Neural cell (in vitro differentiated cells): ENCODE measurements around the gene HIBCH. TPM values are rescaled to one million over a fixed set of nuclear protein-coding genes. Genes with fewer than 3 reads are reported as not detected.
"Not testable (repeated sequence)": the region's sequence is repeated elsewhere in the genome, so short reads cannot be mapped to it uniquely, and the experiment has no call there.

Experiments
- H2AFZ ChIP-seq: fragments of 200-600, 300-800 bp; sonication (generic), shearing (Covaris generic); 2 replicates; pipeline ENCODE4 v1.6.0; 2014; ENCODE audit warnings: low read depth, mild to moderate bottlenecking, antibody characterized with exemption, low read length, moderate library complexity
- H3F3A ChIP-seq: fragments of 200-600 bp; shearing (Covaris generic); 2 replicates; pipeline ENCODE4 v1.6.1; 2016; ENCODE audit warnings: mild to moderate bottlenecking, moderate library complexity, mixed read lengths, antibody characterized with exemption, low read length; ENCODE audit not compliant: insufficient read depth, poor library complexity, severe bottlenecking
- H3K27ac ChIP-seq: fragments of 200-600, 300-800 bp; sonication (generic), shearing (Covaris generic); 2 replicates; pipeline ENCODE4 v1.5.1; 2014; ENCODE audit warnings: mild to moderate bottlenecking, low read length, moderate library complexity
- H3K27me3 ChIP-seq: fragments of 300-800, 200-600 bp; sonication (generic), shearing (Covaris generic); 2 replicates; pipeline ENCODE4 v1.6.0; 2014; ENCODE audit warnings: mild to moderate bottlenecking, low read depth, low read length, moderate library complexity; ENCODE audit not compliant: insufficient read depth
- H3K36me3 ChIP-seq: fragments of 300-800, 200-600 bp; sonication (generic), shearing (Covaris generic); 2 replicates; pipeline ENCODE4 v1.5.1; 2014; ENCODE audit warnings: mild to moderate bottlenecking, antibody characterized with exemption, low read length, moderate library complexity; ENCODE audit not compliant: insufficient read depth
- H3K4me2 ChIP-seq: fragments of 300-800, 200-600 bp; sonication (generic), shearing (Covaris generic); 2 replicates; pipeline ENCODE4 v1.6.0; 2014; ENCODE audit warnings: mild to moderate bottlenecking, low read length
- H3K4me3 ChIP-seq: fragments of 300-800, 200-600 bp; sonication (generic), shearing (Covaris generic); 2 replicates; pipeline ENCODE4 v1.5.1; 2014; ENCODE audit warnings: mild to moderate bottlenecking, low read length, moderate library complexity
- H3K79me2 ChIP-seq: fragments of 200-600 bp; shearing (Covaris generic); replicated peaks from 2 replicates; pipeline ENCODE4 v1.6.0; 2014; ENCODE audit warnings: mild to moderate bottlenecking, low read length, moderate library complexity; ENCODE audit not compliant: insufficient read depth
- H3K9ac ChIP-seq: fragments of 300-800, 200-600 bp; sonication (generic), shearing (Covaris generic); 2 replicates; pipeline ENCODE4 v1.6.1; 2016; ENCODE audit warnings: mild to moderate bottlenecking, low read length, mixed read lengths
- H3K9me2 ChIP-seq: fragments of 200-600 bp; shearing (Covaris generic); 2 replicates; pipeline ENCODE4 v1.6.1; 2016; ENCODE audit warnings: mild to moderate bottlenecking, low read length, mixed read lengths; ENCODE audit not compliant: insufficient read depth
- H3K9me3 ChIP-seq: fragments of 200-600, 300-800 bp; sonication (generic), shearing (Covaris generic); 2 replicates; pipeline ENCODE4 v1.6.1; 2016; ENCODE audit warnings: mild to moderate bottlenecking, mixed run types, low read length, moderate library complexity, mixed read lengths
- H4K20me1 ChIP-seq: fragments of 200-600 bp; shearing (Covaris generic); 2 replicates; pipeline ENCODE4 v1.6.1; 2016; ENCODE audit warnings: mild to moderate bottlenecking, mixed run types; ENCODE audit not compliant: insufficient read depth
- CTCF ChIP-seq: fragments of 450-650 bp; IDR thresholded peaks from 2 replicates; pipeline ENCODE4 v1.5.1; 2014; ENCODE audit warnings: antibody characterized with exemption, mild to moderate bottlenecking, moderate library complexity; ENCODE audit not compliant: poor library complexity, severe bottlenecking
- EP300 ChIP-seq: fragments of 450-650 bp; conservative IDR thresholded peaks from 2 replicates; pipeline ENCODE4 v1.6.1; 2014; ENCODE audit warnings: antibody characterized with exemption, mild to moderate bottlenecking, moderate library complexity; ENCODE audit not compliant: poor library complexity, severe bottlenecking
- EZH2 ChIP-seq: fragments of 200-600, 300-800 bp; shearing (Covaris generic), sonication (generic); IDR thresholded peaks from 2 replicates; pipeline ENCODE4 v1.6.1; 2014; ENCODE audit warnings: antibody characterized with exemption, low read length, borderline replicate concordance, mild to moderate bottlenecking; ENCODE audit not compliant: insufficient read depth, poor library complexity, severe bottlenecking
- MXI1 ChIP-seq: fragments of 450-650 bp; conservative IDR thresholded peaks from 2 replicates; pipeline ENCODE4 v1.6.1; 2014; ENCODE audit warnings: antibody characterized with exemption, mild to moderate bottlenecking; ENCODE audit not compliant: poor library complexity, severe bottlenecking
- POLR2AphosphoS5 ChIP-seq: IDR thresholded peaks from 2 replicates; pipeline ENCODE4 v1.6.1; 2012
- RAD21 ChIP-seq: fragments of 450-650 bp; conservative IDR thresholded peaks from 2 replicates; pipeline ENCODE4 v1.6.1; 2014; ENCODE audit warnings: antibody characterized with exemption, mild to moderate bottlenecking, moderate library complexity
- REST ChIP-seq: IDR thresholded peaks from 2 replicates; pipeline ENCODE4 v1.6.1; 2012; ENCODE audit warnings: borderline replicate concordance
- SMC3 ChIP-seq: fragments of 450-650 bp; conservative IDR thresholded peaks from 2 replicates; pipeline ENCODE4 v1.6.1; 2014; ENCODE audit warnings: antibody characterized with exemption, mild to moderate bottlenecking, moderate library complexity; ENCODE audit not compliant: poor library complexity
- TAF1 ChIP-seq: IDR thresholded peaks from 2 replicates; pipeline ENCODE4 v1.6.1; 2012; ENCODE audit warnings: low read depth
- polyA plus RNA-seq: library from polyadenylated mRNA; depleted of rRNA; stranded (reverse); fragments of >200 nt; gene quantifications from 2 replicates; pipeline ENCODE4 v1.2.3, GENCODE V29; 2014

HIBCH gene
- polyA plus RNA-seq, 1 donor from 2014 or later: 17.8 TPM

- no peak overlapping the region for H3K4me2 ChIP-seq
- H3K9me2 ChIP-seq: no peaks in the 10 kb centered on the region
- no peaks in the 10 kb centered on the region for H3K36me3 ChIP-seq
- no peak overlapping the region for H3K27ac ChIP-seq
- no peak overlapping the region for H3K4me3 ChIP-seq
- H3K79me2 ChIP-seq: no peaks in the 10 kb centered on the region
- no peaks in the 10 kb centered on the region for H3F3A ChIP-seq
- no peaks in the 10 kb centered on the region for H3K27me3 ChIP-seq
- no peak overlapping the region for H3K9ac ChIP-seq
- H4K20me1 ChIP-seq: no peaks in the 10 kb centered on the region
- no peak for TF ChIP-seq SMC3
- TF ChIP-seq CTCF: no peak
- no peak for TF ChIP-seq MXI1
- TF ChIP-seq TAF1: no peak
- TF ChIP-seq RAD21: no peak
- no peak for TF ChIP-seq EP300
- TF ChIP-seq POLR2AphosphoS5: no peak
- no peak overlapping the region for H2AFZ ChIP-seq
- no peaks in the 10 kb centered on the region for H3K9me3 ChIP-seq
Measured at GRCh38 chr2:190158798-190159434, 160.7 kb downstream of the HIBCH start.

- not testable (repeated sequence) for H4K20me1 ChIP-seq, H3F3A ChIP-seq, H3K9me2 ChIP-seq, H3K27me3 ChIP-seq, H3K4me2 ChIP-seq, H3K36me3 ChIP-seq, H2AFZ ChIP-seq, H3K9me3 ChIP-seq, H3K4me3 ChIP-seq, H3K27ac ChIP-seq, H3K9ac ChIP-seq, H3K79me2 ChIP-seq
Measured at GRCh38 chr2:190157613-190158528, 161.8 kb downstream of the HIBCH start.

GRCh38 chr2:190156530-190157212 lies 163.0 kb downstream of the HIBCH start:
- Histone ChIP-seq H4K20me1 (no peaks in the 10 kb centered on the region), H3K79me2 (no peaks in the 10 kb centered on the region), H3K4me2 (no peak overlapping the region), H3K9me3 (no peaks in the 10 kb centered on the region), H3K4me3 (no peak overlapping the region), H3K9me2 (no peaks in the 10 kb centered on the region), H3K27me3 (no peaks in the 10 kb centered on the region), H3F3A (no peaks in the 10 kb centered on the region), H2AFZ (no peak overlapping the region), H3K36me3 (no peaks in the 10 kb centered on the region), H3K9ac (no peak overlapping the region), H3K27ac (no peak overlapping the region)
- TF ChIP-seq CTCF (no peak), TAF1 (no peak), RAD21 (no peak), EP300 (no peak), MXI1 (no peak), REST (no peak), POLR2AphosphoS5 (no peak), EZH2 (no peak), SMC3 (no peak)
